B cell (primary cell): Measurements from ENCODE around the gene RNASE13. TPM values are rescaled to one million over a fixed set of nuclear protein-coding genes. Genes with fewer than 3 reads are reported as not detected.

Source experiments
- ATAC-seq: fragments of 200-7000 bp; cut with Tn5 transposase; one replicate; pipeline ENCODE4 v1.10.0; 2021; ENCODE audit warnings: low read depth, mild to moderate bottlenecking, moderate number of reproducible peaks, moderate library complexity
- CTCF ChIA-PET: fragments of 350-600 bp; sonication (Branson Sonifier 250); formaldehyde crosslinking; loops from one replicate; lab custom pipeline; 2021; ENCODE audit warnings: antibody characterized with exemption, inconsistent platforms; lab: Charles Lee
- POLR2A ChIA-PET: fragments of 350-600 bp; sonication (Branson Sonifier 250); formaldehyde crosslinking; loops from one replicate; lab custom pipeline; 2021; ENCODE audit warnings: antibody characterized with exemption; lab: Charles Lee
- DNase-seq: peaks from one replicate; pipeline ENCODE4 v3.0.0; 2013
- H2AFZ ChIP-seq: 2 replicates; pipeline ENCODE4 v1.6.1; 2012; ENCODE audit warnings: mild to moderate bottlenecking, low read depth, low read length; ENCODE audit not compliant: insufficient read depth, poor library complexity, severe bottlenecking
- H3K27ac ChIP-seq, 2 donors: 1 replicate in 1 of 2; 2 replicates in 1 of 2; pipeline ENCODE4 v1.5.1; 2012 to 2013; ENCODE audit warnings: low read length in 2 of 2, mild to moderate bottlenecking in 2 of 2, moderate library complexity in 1 of 2
- H3K27me3 ChIP-seq, 4 experiments: fragments of 200-600 bp in 1 of 4; sonication (generic) in 1 of 4; replicated peaks in 1 of 4; 1 replicate in 2 of 4; 2 replicates in 2 of 4; pipeline versions ENCODE4 v1.6.1 to v1.7.0; 2013 to 2016; ENCODE audit warnings: low read length in 3 of 4, mild to moderate bottlenecking in 2 of 4, mixed read lengths in 1 of 4, moderate library complexity in 1 of 4; ENCODE audit not compliant: insufficient read depth in 4 of 4, control insufficient read depth in 3 of 4; ENCODE audit errors: control extremely low read depth in 1 of 4
- H3K36me3 ChIP-seq, 2 experiments: replicated peaks in 1 of 2; 1 replicate in 1 of 2; 2 replicates in 1 of 2; pipeline versions ENCODE4 v1.6.1 to v1.7.1; 2013; ENCODE audit warnings: low read length in 1 of 2; ENCODE audit not compliant: insufficient read depth in 2 of 2, control insufficient read depth in 1 of 2; ENCODE audit errors: control extremely low read depth in 1 of 2, extremely low read depth in 1 of 2
- H3K4me1 ChIP-seq, 2 donors: fragments of 200-600 bp in 1 of 2; sonication (generic) in 1 of 2; 1 replicate in 1 of 2; 2 replicates in 1 of 2; pipeline versions ENCODE4 v1.5.1 to v1.6.1; 2013 to 2017; ENCODE audit warnings: low read length in 2 of 2; ENCODE audit not compliant: control insufficient read depth in 2 of 2, insufficient read depth in 2 of 2
- H3K4me2 ChIP-seq: replicated peaks from 2 replicates; pipeline ENCODE3; 2012; ENCODE audit warnings: mild to moderate bottlenecking, low read depth, low read length; ENCODE audit not compliant: poor library complexity, severe bottlenecking
- H3K4me3 ChIP-seq, 5 experiments: fragments of 200-600 bp in 1 of 5; sonication (generic) in 1 of 5; 1 replicate in 3 of 5; 2 replicates in 2 of 5; pipeline versions ENCODE4 v1.5.1 to v1.7.0; 2011 to 2016; ENCODE audit warnings: low read length in 4 of 5, mild to moderate bottlenecking in 4 of 5, low read depth in 2 of 5, control low read depth in 1 of 5, moderate library complexity in 1 of 5; ENCODE audit not compliant: insufficient read depth in 1 of 5; ENCODE audit errors: control extremely low read depth in 1 of 5, extremely low read depth in 1 of 5
- H3K79me2 ChIP-seq: fragments of 200-600 bp; sonication (generic); one replicate; pipeline ENCODE4 v1.6.0; 2016; ENCODE audit warnings: low read length; ENCODE audit not compliant: control insufficient read depth, insufficient read depth
- H3K9ac ChIP-seq: fragments of 200-600 bp; sonication (generic); 2 replicates; pipeline ENCODE4 v1.6.1; 2017; ENCODE audit warnings: mild to moderate bottlenecking, low read length, moderate library complexity
- H3K9me3 ChIP-seq, 3 donors: one replicate each; pipeline versions ENCODE4 v1.6.1 to v1.7.1; 2013; ENCODE audit warnings: low read length in 2 of 3; ENCODE audit not compliant: control insufficient read depth in 2 of 3, insufficient read depth in 1 of 3; ENCODE audit errors: control extremely low read depth in 1 of 3
- H4K20me1 ChIP-seq: 2 replicates; pipeline ENCODE4 v1.6.0; 2012; ENCODE audit warnings: mild to moderate bottlenecking, low read length; ENCODE audit not compliant: insufficient read depth, control insufficient read depth, poor library complexity, severe bottlenecking
- H3K27ac Mint-ChIP-seq: one replicate; pipeline ENCODE4 v1.8.0; 2021; ENCODE audit warnings: mixed read lengths
- H3K27me3 Mint-ChIP-seq: one replicate; pipeline ENCODE4 v1.8.0; 2021; ENCODE audit warnings: mixed read lengths
- H3K4me1 Mint-ChIP-seq: one replicate; pipeline ENCODE4 v1.8.0; 2021; ENCODE audit warnings: mixed read lengths
- H3K4me3 Mint-ChIP-seq: one replicate; pipeline ENCODE4 v1.8.0; 2021; ENCODE audit warnings: mixed read lengths
- H3K9me3 Mint-ChIP-seq: one replicate; pipeline ENCODE4 v1.8.0; 2022; ENCODE audit warnings: mixed read lengths; ENCODE audit not compliant: insufficient read depth
- CTCF ChIP-seq: fragments of 200-600 bp; IDR thresholded peaks from one replicate; pipeline ENCODE4 v1.8.0; 2022; ENCODE audit warnings: antibody characterized with exemption, mild to moderate bottlenecking
- EZH2 ChIP-seq: IDR thresholded peaks from 2 replicates; pipeline ENCODE4 v1.6.1; 2012; ENCODE audit warnings: borderline replicate concordance, low read depth, mild to moderate bottlenecking, moderate library complexity, low read length; ENCODE audit not compliant: insufficient read depth, poor library complexity, severe bottlenecking
- WGBS: methylation state at CpG from one replicate; pipeline ENCODE4 v1.1.5; 2013; ENCODE audit warnings: missing lambda C conversion rate; ENCODE audit not compliant: insufficient coverage; 5-methylcytosine and 5-hydroxymethylcytosine counted together
- intact Hi-C: fragments of 100-400 bp; cut with micrococcal nuclease; formaldehyde crosslinking; loops from one replicate; pipeline ENCODE4 v1.10.0; 2022
- polyA plus RNA-seq: library from polyadenylated mRNA; depleted of rRNA; stranded (reverse); fragments of >200 nt; gene quantifications from 2 replicates; pipeline ENCODE4 v1.2.3, GENCODE V29; 2012
- total RNA-seq, 2 donors: library from RNA; stranded (reverse); fragments of 120-200 nt in 1 of 2; gene quantifications; 1 replicate in 1 of 2; 2 replicates in 1 of 2; pipeline versions ENCODE4 v1.2.3 to v1.2.4, GENCODE V29; 2013 to 2022

The RNASE13 gene
- total and polyA plus RNA-seq, 2 donors (not counting 1 experiment from before 2014, with no cell fraction given): not detected

DNA sequence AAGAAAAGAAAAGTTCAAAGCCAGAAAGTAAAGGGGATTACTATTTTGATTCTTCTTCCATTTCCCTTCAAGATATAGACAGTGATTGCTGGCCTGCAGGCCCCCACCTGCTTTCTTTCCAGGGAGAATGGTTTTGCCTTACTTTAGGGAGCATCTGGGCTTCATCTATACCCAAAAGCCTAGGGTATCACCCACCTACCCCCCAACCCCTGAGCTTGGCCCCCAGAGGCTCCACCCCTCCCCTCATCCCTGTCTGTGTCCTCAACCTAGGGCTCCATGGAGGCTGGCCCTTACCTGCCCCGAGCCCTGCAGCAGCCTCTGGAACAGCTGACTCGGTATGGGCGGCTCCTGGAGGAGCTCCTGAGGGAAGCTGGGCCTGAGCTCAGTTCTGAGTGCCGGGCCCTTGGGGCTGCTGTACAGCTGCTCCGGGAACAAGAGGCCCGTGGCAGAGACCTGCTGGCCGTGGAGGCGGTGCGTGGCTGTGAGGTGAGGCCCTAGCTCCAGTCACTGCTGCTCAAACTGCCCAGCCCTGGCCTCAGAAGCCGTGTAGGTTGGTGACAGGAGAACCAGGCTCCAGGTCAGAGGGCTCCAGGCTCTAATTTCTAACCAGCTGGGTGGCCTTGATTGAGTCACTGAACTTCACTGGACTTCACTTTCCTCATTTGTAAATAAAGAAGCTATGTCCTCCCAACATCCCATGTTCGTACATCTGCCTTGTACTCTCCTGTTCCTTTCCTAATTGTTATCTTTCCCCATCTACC lies 49.1 kb upstream of the RNASE13 start:
- no peak for ATAC-seq
- Mint-ChIP-seq H3K4me3 (no peak overlapping the region), H3K27ac (no peak overlapping the region), H3K4me1 (peaks cover 13% of the 10 kb centered on the region), H3K27me3 (peaks cover 8% of the 10 kb centered on the region), H3K9me3 (no peaks in the 10 kb centered on the region)
- ChIA-PET CTCF (interaction anchor here (0.6 to 7.8 kb wide), 7 partner anchors 10 to 72 kb away, joined by 3 to 73 read pairs (median 4); partner anchors contain the start of gene ARHGEF40), POLR2A (no interaction called here)
- Histone ChIP-seq H2AFZ (no peak overlapping the region), H3K4me1 (peaks cover 11 to 14% of the 10 kb centered on the region in 2 donors), H3K4me3 (no peak overlapping the region), H3K4me2 (no peak overlapping the region), H3K9me3 (peaks cover 0 to 3% (median 0%) of the 10 kb centered on the region in 3 donors), H3K79me2 (no peaks in the 10 kb centered on the region), H3K36me3 (no peaks in the 10 kb centered on the region), H3K27me3 (no peaks in the 10 kb centered on the region), H3K27ac (no peak overlapping the region), H3K9ac (no peak overlapping the region), H4K20me1 (no peaks in the 10 kb centered on the region)
- 94% methylated on average over 11 of the region's 11 CpGs for WGBS
- DNase-seq: no peak
- intact Hi-C loops: no loop called here
- TF ChIP-seq EZH2 (no peak), CTCF (no peak)

DNA sequence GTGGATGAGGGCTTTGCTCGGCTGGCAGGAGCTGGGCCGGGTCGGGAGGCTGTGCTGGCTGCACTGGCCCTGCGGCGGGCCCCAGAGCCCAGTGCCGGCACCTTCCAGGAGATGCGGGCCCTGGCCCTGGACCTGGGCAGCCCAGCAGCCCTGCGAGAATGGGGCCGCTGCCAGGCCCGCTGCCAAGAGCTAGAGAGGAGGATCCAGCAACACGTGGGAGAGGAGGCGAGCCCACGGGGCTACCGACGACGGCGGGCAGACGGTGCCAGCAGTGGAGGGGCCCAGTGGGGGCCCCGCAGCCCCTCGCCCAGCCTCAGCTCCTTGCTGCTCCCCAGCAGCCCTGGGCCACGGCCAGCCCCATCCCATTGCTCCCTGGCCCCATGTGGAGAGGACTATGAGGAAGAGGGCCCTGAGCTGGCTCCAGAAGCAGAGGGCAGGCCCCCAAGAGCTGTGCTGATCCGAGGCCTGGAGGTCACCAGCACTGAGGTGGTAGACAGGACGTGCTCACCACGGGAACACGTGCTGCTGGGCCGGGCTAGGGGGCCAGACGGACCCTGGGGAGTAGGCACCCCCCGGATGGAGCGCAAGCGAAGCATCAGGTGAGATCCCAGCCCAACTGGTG lies 47.0 kb upstream of the RNASE13 start:
- H3K9ac ChIP-seq: no peak overlapping the region
- no peaks in the 10 kb centered on the region for H4K20me1 ChIP-seq
- intact Hi-C loops: no loop called here
- TF ChIP-seq EZH2 (no peak), CTCF (no peak)
- ATAC-seq: no peak
- no peaks in the 10 kb centered on the region for H3K79me2 ChIP-seq
- no peaks in the 10 kb centered on the region for H3K36me3 ChIP-seq
- Mint-ChIP-seq H3K27ac (no peak overlapping the region), H3K4me3 (no peak overlapping the region), H3K4me1 (peaks cover 6% of the 10 kb centered on the region), H3K27me3 (peaks cover 8% of the 10 kb centered on the region), H3K9me3 (no peaks in the 10 kb centered on the region)
- H3K27ac ChIP-seq: no peak overlapping the region
- no peaks in the 10 kb centered on the region for H3K27me3 ChIP-seq
- DNase-seq: no peak
- H3K4me2 ChIP-seq: no peak overlapping the region
- CTCF ChIA-PET: interaction anchor here (0.8 to 2.0 kb wide), 4 partner anchors 11 to 67 kb away, joined by 3 to 7 read pairs (median 4); no protein-coding TSS in a partner anchor
- WGBS: 89% methylated on average over 26 of the region's 30 CpGs
- no peak overlapping the region for H3K4me3 ChIP-seq
- H3K9me3 ChIP-seq: peaks cover 0 to 3% (median 0%) of the 10 kb centered on the region in 3 donors
- H2AFZ ChIP-seq: no peak overlapping the region
- POLR2A ChIA-PET: no interaction called here
- H3K4me1 ChIP-seq: peaks cover 0 to under 1% of the 10 kb centered on the region in 2 donors
